Glomerular visceral epithelial cell (primary cell): ENCODE results near the gene HERC5.
"Not testable (repeated sequence)": the region's sequence is repeated elsewhere in the genome, so short reads cannot be mapped to it uniquely, and the experiment has no call there.

Experiments used
- DNase-seq: peaks from one replicate; pipeline ENCODE4 v3.0.0-alpha.2; 2016; ENCODE audit errors: extremely low spot score

The HERC5 gene

GRCh38 chr4:88448211-88448765, 8.6 kb upstream of the HERC5 start:
- not testable (repeated sequence) for DNase-seq

GRCh38 chr4:88448889-88449288, 8.0 kb upstream of the HERC5 start:
- no peak for DNase-seq

- DNase-seq: no peak
These were observed 7.6 kb upstream of the HERC5 start for GRCh38 chr4:88449290-88449689.

DNA sequence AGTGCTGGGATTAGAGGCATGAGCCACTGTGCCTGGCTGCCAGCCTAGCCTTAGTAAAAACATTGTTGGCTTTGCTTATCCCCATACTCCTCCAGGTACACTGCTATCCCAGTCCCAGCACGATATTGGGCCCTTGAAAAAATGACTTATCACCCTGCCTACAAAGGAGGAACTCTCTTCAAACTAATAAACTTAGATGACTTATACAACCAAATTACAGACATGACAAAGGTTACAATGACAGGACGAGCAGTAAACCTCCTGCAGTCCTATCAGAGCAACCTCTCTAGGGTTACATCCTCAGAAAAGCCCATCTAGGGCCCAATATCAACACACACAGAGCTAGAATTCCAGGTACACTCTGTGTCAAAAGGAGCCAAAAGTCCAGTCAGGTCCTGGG, 5.7 kb upstream of the HERC5 start:
- DNase-seq: no peak

DNA sequence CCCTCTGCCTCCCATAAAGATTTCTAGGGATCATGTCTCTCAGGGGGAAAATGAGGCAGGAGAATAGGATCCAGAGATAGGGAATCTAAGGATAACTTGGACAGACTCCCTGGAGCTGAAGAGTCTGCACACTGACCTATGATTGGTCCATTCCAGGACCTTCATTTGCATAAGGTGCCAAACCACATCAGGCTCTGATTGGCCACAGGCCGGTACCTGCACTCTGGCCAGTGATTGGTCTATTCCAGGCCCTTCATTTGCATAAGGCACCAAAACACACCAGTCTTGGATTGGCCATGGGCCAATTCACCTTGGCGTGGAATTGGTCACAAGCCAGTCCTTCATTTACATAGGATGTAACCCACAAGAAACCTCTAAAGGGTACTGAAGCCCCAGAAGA, 4.0 kb upstream of the HERC5 start:
- DNase-seq: no peak

DNA sequence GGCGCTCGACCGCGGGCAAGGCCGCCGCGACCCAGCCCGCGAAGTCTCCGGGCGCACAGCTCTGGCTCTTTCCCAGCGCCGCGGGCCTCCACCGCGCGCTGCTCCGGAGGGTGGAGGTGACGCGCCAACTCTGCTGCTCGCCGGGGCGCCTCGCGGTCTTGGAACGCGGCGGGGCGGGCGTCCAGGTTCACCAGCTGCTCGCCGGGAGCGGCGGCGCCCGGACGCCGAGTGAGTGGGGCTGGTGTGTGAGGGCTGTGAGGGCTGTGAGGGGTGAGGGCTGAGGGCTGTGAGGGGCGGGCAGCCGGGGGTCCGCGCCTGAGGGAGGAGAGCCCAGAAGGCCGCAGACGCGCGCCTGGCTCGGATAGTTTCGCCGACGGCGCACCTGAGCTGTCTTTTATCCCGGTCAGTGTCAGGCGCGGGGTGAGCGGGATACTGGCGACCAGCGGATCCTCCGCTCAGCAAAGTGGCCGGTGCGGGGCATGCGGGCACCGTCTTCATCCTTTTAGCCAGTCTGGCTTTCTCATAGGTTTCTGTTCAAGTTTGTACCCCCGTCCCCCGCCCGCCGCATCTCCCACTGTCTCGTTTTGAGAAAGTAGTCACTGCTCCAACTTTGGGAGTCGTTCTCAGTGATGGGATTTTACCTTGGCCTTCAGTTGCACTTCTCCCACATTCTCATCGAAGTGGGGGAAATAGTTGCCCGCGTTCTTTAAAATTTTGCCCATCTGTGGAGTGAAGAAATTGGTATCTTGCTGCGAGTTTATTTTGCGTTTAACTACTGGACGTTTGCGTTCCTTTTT, 586 bp downstream of the HERC5 start:
- peak; percentile 38 for DNase-seq

DNA sequence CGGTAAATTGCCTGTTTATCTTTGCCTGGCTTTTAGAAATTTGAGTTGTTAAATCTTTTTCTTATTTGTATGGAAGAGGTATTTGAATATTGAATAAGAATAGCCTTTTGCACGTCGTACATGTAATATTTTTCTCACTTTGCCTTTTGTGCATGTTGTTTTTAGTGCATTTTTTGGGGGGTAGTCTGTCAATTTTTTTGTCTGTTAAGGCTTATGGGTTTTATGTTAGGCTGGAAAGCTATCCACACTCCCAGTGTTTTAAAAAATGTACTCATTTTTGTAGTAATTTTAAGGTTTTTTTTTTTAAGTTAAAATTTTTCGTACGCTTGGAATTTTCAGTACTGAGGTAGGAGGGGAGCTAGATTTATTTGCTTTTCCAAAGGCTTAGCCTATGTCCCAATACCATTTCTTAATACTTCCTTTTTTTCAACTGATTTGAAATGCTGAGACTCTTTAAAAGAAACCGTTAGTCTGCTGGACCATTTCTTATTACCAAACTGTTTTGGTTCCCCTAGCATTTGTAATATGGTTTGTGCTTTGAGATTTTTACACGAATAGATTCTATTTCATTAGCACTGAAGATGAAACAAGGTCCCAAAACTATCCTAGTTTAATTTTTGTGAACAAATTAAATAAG, 1.3 kb downstream of the HERC5 start:
- DNase-seq: no peak

GRCh38 chr4:88465653-88466192, 8.8 kb downstream of the HERC5 start:
- DNase-seq: no peak

DNA sequence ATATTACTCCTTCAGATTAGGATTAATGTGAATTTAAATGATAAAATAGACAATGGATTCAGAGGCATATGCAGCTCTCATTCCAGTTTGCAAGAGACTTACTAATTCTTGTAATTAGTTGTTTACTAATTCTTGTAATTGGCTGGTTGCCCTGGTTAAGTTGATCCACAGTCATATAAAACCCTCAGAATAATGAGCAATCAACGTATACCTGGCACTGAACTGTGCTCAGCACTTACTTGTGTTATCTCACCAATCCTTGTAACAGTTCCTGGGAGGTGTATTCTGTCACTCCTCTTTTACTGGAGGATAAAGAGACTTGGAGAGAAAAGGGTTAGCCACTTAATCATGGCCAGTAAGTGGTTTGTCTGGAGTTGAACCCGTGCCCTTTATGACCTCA, 10.5 kb downstream of the HERC5 start:
- no peak for DNase-seq

DNA sequence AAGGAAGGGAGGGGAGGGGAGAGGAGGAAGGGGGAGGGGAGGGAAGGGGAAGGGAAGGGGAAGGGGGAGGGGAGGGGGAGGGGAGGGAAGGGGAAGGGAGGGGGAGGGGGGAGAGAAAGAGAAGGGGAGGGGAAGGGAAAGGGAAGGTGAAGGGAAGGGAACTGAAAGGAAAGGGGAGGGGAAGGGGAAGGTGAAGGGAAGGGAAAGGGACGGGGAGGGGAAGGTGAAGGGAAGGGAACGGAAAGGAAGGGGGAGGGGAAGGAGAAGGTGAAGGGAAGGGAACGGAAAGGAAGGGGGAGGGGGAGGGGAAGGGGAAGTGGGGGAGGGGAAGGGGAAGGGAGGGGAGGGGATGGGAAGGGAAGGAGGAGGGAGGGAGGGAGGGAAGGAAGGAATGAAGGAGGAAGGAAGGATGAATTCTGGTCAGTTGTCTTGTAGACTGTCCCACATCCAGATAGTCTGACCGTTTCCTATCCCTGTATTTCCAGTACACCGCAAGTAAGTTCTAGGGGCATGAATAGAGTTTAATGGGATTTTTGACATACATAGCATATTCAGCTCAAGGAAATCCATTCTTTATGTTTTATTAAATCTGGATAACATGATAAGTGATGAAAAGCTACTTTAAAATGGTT, 20.4 kb downstream of the HERC5 start:
- no peak for DNase-seq

GRCh38 chr4:88478247-88478646, 21.3 kb downstream of the HERC5 start:
- no peak for DNase-seq

DNA sequence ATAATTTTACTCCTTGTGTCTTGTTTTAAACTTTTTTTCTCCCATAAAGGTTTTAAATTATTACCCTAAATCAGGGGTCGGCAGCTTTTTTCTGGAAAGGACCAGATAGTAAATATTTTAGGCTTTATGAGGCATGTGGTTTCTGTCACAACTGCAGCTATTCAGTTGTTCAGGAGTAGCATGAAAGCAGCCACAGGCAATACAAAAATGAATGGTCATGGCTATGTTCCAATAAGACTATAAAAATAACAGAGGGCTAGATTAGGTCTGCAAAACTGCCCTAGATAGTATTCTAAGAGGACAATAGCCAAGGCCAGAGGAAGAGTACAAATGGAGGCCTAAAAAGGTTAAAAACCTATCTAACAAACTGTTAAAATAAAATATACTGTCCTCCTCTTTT, 24.6 kb downstream of the HERC5 start:
- no peak for DNase-seq

DNA sequence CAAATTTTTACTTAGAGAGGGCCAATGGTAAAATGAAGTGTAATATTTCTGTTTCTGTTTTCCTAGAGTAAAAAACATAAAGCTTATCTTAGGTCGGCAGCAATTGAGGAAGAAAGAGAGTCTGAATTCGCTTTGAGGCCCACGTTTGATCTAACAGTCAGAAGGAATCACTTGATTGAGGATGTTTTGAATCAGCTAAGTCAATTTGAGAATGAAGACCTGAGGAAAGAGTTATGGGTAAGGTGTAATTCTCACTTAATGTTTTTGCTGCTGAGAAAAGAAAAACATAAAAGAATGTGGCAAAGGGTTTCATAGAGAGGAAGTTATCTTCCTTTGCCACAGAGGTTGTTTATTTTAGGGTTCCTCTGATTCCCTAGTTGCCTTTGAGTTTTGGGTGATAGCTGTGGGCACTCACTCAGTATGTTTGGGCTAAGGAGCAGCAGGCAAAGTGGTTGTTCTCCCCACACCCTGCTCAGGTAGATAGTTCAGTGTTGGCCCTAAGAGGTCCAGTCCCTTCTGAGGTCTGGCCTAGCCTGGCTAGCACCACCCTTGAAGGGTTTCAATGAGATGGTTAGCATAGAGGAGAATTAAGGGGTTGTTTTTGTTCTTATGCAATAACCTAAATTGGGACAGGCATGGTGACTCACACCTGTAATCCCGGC, 32.3 kb downstream of the HERC5 start:
- DNase-seq: no peak

DNA sequence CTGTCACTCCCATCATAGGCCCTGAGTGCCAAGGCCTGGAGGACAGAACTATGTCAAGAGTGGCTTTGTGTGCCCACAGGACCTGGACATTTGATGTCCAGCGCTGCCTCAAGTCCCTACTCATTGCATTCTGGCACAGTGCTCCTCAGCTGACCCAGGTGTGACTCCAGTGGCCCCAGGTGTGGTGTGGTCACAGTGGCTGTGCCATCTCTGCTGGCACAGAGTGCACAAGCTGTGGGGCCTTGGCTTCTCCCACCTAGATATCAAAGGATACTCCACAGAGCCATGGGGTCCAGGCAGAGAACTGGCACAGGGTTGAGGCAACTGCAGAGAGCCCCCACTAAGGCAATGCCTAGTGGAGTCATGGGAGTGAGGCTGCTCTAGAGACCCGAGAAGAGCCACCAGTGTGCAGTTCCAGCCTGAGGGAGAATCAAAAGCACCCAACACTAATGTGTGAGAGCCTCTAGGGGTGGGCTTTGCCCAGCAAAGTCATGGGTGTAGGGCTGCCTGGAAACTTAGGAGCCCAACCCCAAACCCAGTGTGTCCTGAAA, 41.0 kb downstream of the HERC5 start:
- DNase-seq: no peak

DNA sequence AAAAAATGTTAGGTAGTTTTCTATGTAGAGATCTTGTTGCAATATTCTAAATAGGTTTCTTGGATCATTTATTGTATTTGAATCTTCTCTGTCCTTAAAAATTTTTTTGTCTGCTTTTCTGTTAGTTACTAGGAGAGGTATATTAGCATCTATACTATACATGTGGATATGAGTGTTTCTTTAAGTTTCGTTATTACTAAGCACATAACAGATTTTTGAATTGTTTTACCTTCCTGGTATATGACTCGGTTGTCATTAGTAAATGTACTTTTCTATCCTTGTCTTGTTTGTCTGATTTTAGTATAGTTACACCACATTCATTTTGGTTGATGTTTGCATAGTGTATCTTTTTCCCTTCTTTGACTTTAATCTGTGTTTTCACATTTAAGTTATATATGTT, 46.4 kb downstream of the HERC5 start:
- DNase-seq: no peak

- peak; percentile 24 for DNase-seq
These were observed 54.3 kb downstream of the HERC5 start for GRCh38 chr4:88511236-88511635.

GRCh38 chr4:88514557-88515511, 57.9 kb downstream of the HERC5 start:
- no peak for DNase-seq

DNA sequence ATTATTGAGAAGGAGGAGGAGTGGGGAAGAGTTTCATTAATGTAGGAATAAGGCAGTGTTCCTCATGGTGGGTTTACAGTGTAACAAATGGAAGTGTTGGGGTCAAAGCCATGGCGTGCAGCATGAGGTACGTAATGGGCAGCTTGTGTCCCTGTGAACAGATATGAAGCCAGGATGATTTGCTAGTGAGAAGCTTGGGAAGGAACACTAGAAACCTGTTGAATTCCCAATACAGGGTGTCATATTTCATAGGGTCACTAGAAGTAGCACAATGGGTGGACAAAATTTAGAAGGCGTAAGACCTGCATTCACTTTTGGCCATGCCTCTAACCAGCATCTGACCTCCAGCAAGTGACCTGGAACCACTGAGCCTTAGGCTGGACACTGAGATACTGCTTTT, 59.8 kb downstream of the HERC5 start:
- DNase-seq: no peak

- DNase-seq: no peak
These were observed 60.9 kb downstream of the HERC5 start for GRCh38 chr4:88517825-88518224.

DNA sequence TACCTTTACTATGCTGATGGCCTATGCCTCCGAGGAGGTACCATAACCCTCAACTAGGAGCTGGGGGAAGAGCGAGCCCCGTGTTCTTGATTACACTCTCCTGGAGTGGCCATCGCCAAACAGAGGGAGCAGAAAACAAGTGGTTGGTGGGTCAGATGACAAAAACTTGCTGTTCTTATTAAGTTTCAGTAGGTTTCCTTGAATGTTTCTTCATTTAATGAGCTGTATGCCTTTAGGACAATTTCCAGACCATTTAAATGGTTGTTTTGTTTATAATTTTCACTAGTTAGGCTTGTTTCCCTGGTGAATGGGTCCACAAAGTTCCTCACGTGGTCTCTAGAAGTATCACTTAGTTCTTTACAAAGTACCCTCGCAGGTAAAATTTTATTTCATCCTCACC, 62.0 kb downstream of the HERC5 start:
- no peak for DNase-seq
